Chondrocyte (in vitro differentiated cells): Measurements from ENCODE around the gene KCNRG. TPM values are rescaled to one million over a fixed set of nuclear protein-coding genes. Genes with fewer than 3 reads are reported as not detected.
"Not testable (repeated sequence)": the region's sequence is repeated elsewhere in the genome, so short reads cannot be mapped to it uniquely, and the experiment has no call there.

Experiments
- DNase-seq: peaks from one replicate; pipeline ENCODE4 v3.0.0; 2021; ENCODE audit warnings: mixed read lengths, low spot score
- H3K27ac Mint-ChIP-seq: one replicate; pipeline ENCODE4 v1.8.0; 2021; ENCODE audit warnings: mild to moderate bottlenecking, moderate library complexity, mixed read lengths; ENCODE audit not compliant: unreplicated experiment
- H3K27me3 Mint-ChIP-seq: 2 replicates; pipeline ENCODE4 v1.8.0; 2021; ENCODE audit warnings: low read depth, mixed read lengths
- H3K36me3 Mint-ChIP-seq: 2 replicates; pipeline ENCODE4 v1.8.0; 2021; ENCODE audit warnings: low read depth, mixed read lengths
- H3K4me1 Mint-ChIP-seq: 2 replicates; pipeline ENCODE4 v1.8.0; 2021; ENCODE audit warnings: low read depth, mild to moderate bottlenecking, mixed read lengths
- H3K4me3 Mint-ChIP-seq: one replicate; pipeline ENCODE4 v1.8.0; 2021; ENCODE audit warnings: mild to moderate bottlenecking, moderate library complexity, mixed read lengths; ENCODE audit not compliant: unreplicated experiment
- H3K9me3 Mint-ChIP-seq: 2 replicates; pipeline ENCODE4 v1.8.0; 2021; ENCODE audit warnings: low read depth, mixed read lengths
- total RNA-seq: library from RNA; stranded (reverse); gene quantifications from 3 replicates; pipeline ENCODE4 v1.2.1, GENCODE V29; 2021
- TF ChIP-seq, protein P1 (sequence below): fragments of 200-600 bp; sonication (generic); IDR thresholded peaks from 2 replicates; pipeline ENCODE4 v1.5.0; 2021; ENCODE audit warnings: antibody characterized with exemption, mild to moderate bottlenecking, moderate library complexity

KCNRG gene
- total RNA-seq, 1 donor from 2014 or later = 0.22 TPM

DNA sequence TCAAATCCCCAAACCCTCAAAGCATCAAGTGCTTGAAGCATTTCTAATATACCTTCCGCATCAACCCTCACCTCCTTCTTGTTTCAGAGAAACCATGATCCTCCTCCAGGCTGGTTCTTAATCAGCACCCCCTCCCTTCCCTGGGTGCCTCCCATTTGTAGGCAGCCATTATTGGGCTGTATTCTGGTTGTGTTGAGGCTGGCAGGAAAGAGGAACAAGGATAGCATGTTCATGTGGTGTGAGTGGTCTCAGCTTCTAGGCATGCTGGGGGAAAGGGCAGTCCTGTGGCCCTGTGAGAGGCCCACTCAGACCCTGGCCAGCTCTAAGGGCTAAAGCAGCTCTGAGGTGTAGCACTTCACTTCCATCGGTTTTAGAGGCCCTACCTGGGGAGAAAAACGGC is 37.3 kb upstream of the KCNRG start:
- DNase-seq = no peak
- H3K9me3 Mint-ChIP-seq = no peaks in the 10 kb centered on the region
- no peak overlapping the region for H3K27ac Mint-ChIP-seq
- TF ChIP-seq, protein P1, sequence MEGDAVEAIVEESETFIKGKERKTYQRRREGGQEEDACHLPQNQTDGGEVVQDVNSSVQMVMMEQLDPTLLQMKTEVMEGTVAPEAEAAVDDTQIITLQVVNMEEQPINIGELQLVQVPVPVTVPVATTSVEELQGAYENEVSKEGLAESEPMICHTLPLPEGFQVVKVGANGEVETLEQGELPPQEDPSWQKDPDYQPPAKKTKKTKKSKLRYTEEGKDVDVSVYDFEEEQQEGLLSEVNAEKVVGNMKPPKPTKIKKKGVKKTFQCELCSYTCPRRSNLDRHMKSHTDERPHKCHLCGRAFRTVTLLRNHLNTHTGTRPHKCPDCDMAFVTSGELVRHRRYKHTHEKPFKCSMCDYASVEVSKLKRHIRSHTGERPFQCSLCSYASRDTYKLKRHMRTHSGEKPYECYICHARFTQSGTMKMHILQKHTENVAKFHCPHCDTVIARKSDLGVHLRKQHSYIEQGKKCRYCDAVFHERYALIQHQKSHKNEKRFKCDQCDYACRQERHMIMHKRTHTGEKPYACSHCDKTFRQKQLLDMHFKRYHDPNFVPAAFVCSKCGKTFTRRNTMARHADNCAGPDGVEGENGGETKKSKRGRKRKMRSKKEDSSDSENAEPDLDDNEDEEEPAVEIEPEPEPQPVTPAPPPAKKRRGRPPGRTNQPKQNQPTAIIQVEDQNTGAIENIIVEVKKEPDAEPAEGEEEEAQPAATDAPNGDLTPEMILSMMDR = no peak
- peaks cover 9% of the 10 kb centered on the region for H3K36me3 Mint-ChIP-seq
- H3K4me3 Mint-ChIP-seq = no peak overlapping the region
- H3K27me3 Mint-ChIP-seq = no peaks in the 10 kb centered on the region
- peaks cover 2% of the 10 kb centered on the region for H3K4me1 Mint-ChIP-seq

DNA sequence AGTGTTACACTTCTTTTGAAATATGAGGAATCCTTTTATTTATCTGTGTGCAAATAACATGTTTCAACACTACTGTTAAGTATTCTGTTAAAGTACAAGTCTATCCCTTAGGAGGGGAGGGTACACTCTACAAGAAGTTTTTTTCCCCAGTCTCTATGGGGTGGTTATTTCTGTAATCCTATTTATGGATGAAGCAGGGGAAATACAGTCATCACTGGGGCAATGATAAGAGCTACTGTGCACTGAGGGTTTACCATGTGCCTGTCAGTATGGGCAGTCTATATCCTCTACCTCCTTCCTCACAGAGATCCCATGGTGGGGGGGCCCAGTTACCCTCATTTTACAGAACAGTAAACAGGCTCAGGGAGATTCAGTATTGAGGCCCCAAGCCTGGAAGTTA is 35.0 kb upstream of the KCNRG start:
- no peak for DNase-seq
- Mint-ChIP-seq H3K4me1 (peaks cover 2% of the 10 kb centered on the region), H3K4me3 (no peak overlapping the region), H3K27ac (no peak overlapping the region), H3K27me3 (no peaks in the 10 kb centered on the region), H3K36me3 (peaks cover 14% of the 10 kb centered on the region), H3K9me3 (no peaks in the 10 kb centered on the region)
- TF ChIP-seq, protein P1 = no peak

DNA sequence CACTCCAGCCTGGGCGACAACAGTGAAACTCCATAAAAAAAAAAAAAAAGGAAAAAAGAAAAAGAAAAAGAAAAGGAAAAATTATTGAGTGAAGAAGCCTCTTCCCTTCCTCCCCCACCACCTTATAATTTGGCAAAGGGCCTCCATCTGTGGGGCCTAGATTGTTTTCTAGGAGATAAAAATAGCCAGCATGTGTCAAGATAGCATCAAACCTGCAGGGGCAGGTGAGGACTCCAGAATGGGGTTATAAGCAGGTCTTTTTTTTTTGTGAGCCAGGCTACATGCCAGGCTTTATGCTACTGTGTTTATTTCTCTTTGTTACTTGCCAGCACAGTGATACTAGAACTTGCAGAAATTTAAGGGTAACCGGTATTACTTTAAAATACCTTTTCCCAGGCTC is 30.1 kb upstream of the KCNRG start:
- Mint-ChIP-seq H3K4me1 (no peaks in the 10 kb centered on the region), H3K36me3 (peaks cover 14% of the 10 kb centered on the region), H3K9me3 (no peaks in the 10 kb centered on the region), H3K27me3 (no peaks in the 10 kb centered on the region), H3K4me3 (no peak overlapping the region), H3K27ac (no peak overlapping the region)
- TF ChIP-seq, protein P1 = no peak
- no peak for DNase-seq

DNA sequence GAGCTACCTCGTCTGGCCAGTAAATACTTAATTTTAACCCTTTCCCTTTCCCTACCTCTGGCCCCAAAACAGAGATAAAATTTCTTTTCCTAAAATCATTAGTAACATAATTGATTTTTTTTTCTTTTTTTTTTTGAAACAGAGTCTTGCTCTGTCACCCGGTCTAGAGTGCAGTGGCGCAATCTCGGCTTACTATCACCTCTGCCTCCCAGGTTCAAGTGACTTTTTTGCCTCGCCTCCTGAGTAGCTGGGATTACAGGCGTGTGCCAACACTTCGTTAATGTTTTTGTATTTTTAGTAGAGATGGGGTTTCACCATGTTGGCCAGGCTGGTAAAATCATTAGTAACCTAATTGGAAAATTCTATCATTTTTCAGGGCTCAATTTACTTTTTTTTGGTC is 28.8 kb upstream of the KCNRG start:
- no peak overlapping the region for H3K27ac Mint-ChIP-seq
- no peaks in the 10 kb centered on the region for H3K27me3 Mint-ChIP-seq
- no peaks in the 10 kb centered on the region for H3K9me3 Mint-ChIP-seq

DNA sequence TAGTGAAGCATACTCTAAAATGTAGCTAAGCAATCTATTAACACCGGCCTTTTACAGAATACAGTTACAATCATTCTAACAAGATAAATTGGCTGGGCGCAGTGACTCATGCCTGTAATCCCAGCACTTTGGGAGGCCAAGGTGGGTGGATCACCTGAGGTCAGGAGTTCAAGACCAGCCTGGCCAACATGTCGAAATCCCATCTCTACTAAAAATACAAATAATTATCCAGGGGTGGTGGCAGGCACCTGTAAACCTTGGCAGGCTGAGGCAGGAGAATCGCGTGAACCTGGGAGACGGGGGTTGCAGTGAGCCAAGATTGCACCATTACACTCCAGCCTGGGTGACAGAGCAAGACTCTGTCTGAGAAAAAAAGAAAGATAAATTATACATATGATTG is 24.6 kb upstream of the KCNRG start:
- not testable (repeated sequence) for H3K9me3 Mint-ChIP-seq, H3K4me3 Mint-ChIP-seq, DNase-seq, H3K27ac Mint-ChIP-seq, H3K36me3 Mint-ChIP-seq, H3K4me1 Mint-ChIP-seq, H3K27me3 Mint-ChIP-seq

More for the DNA sequence above, 28.8 kb upstream of the KCNRG start:
- H3K36me3 Mint-ChIP-seq = peaks cover 13% of the 10 kb centered on the region
- no peaks in the 10 kb centered on the region for H3K4me1 Mint-ChIP-seq
- H3K4me3 Mint-ChIP-seq = no peak overlapping the region
- DNase-seq = no peak
- TF ChIP-seq, protein P1 = no peak

DNA sequence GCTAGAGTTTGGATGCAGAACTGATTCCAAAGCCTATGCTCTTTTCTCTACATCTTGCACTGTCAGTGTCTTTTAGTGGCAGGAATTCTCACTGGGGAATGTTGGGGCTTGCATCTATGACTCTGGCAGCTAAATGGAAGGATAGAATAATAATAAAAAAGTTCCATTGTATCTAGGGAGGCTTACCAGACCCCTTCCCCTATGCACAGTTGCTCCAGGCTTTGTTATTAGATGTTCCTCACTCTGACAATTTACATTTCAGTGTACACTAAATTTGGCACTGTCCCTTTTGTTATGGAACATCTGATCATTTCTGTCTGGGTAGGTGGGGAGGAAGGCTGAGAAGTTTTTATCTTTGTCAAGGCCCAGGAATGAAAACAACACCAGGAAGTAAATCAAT is 22.1 kb upstream of the KCNRG start:
- Mint-ChIP-seq H3K9me3 (no peaks in the 10 kb centered on the region), H3K27me3 (no peaks in the 10 kb centered on the region), H3K4me3 (no peak overlapping the region), H3K36me3 (peaks cover 8% of the 10 kb centered on the region), H3K27ac (no peak overlapping the region), H3K4me1 (peaks cover 9% of the 10 kb centered on the region)
- DNase-seq = no peak
- TF ChIP-seq, protein P1 = no peak
